Mesodermal cell (in vitro differentiated cells): Measurements from ENCODE around the gene CCT6B.

Source experiments
- H3K27ac ChIP-seq: 2 replicates; pipeline ENCODE4 v1.7.0; 2013; ENCODE audit warnings: mild to moderate bottlenecking, low read depth, low read length, moderate library complexity; ENCODE audit not compliant: severe bottlenecking
- H3K36me3 ChIP-seq: 2 replicates; pipeline ENCODE4 v1.7.1; 2013; ENCODE audit warnings: mild to moderate bottlenecking, low read length, moderate library complexity; ENCODE audit not compliant: control insufficient read depth, insufficient read depth
- H3K4me1 ChIP-seq: one replicate; pipeline ENCODE4 v1.7.1; 2013; ENCODE audit warnings: mild to moderate bottlenecking, low read length; ENCODE audit not compliant: insufficient read depth, control insufficient read depth, poor library complexity, severe bottlenecking
- H3K4me3 ChIP-seq: 2 replicates; pipeline ENCODE4 v1.7.0; 2013; ENCODE audit warnings: low read length, control low read depth, mild to moderate bottlenecking; ENCODE audit not compliant: insufficient read depth, poor library complexity, severe bottlenecking; ENCODE audit errors: extremely low read depth
- H3K9me3 ChIP-seq: 2 replicates; pipeline ENCODE4 v1.7.1; 2013; ENCODE audit warnings: mild to moderate bottlenecking, low read length, moderate library complexity; ENCODE audit not compliant: control insufficient read depth
- WGBS, 2 experiments: methylation state at CpG; one replicate each; pipeline ENCODE4 v1.1.5; 2013; ENCODE audit warnings: missing lambda C conversion rate in 2 of 2; ENCODE audit not compliant: insufficient coverage in 2 of 2; 5-methylcytosine and 5-hydroxymethylcytosine counted together

The CCT6B gene

GRCh38 chr17:34916120-34916519, 45.1 kb downstream of the CCT6B start:
- no peak overlapping the region for H3K4me3 ChIP-seq
- H3K9me3 ChIP-seq, result no peaks in the 10 kb centered on the region
- H3K27ac ChIP-seq, result no peak overlapping the region
- no peaks in the 10 kb centered on the region for H3K4me1 ChIP-seq
- no peaks in the 10 kb centered on the region for H3K36me3 ChIP-seq
- WGBS, 2 experiments, result no CpG with 5 or more reads among the region's 2 CpGs

GRCh38 chr17:34913001-34913400, 48.3 kb downstream of the CCT6B start:
- Histone ChIP-seq H3K9me3 (no peaks in the 10 kb centered on the region), H3K36me3 (no peaks in the 10 kb centered on the region), H3K4me3 (no peak overlapping the region), H3K4me1 (no peaks in the 10 kb centered on the region), H3K27ac (no peak overlapping the region)
- 60% methylated on average over 1 of the region's 1 CpG; no CpG with 5 or more reads in 1 of the 2 experiments for WGBS, 2 experiments

- no peaks in the 10 kb centered on the region for H3K4me1 ChIP-seq
- no peaks in the 10 kb centered on the region for H3K9me3 ChIP-seq
- 87 to 90% methylated on average over 3 to 4 of the region's 5 CpGs for WGBS, 2 experiments
- H3K27ac ChIP-seq, result no peak overlapping the region
- no peak overlapping the region for H3K4me3 ChIP-seq
- H3K36me3 ChIP-seq, result no peaks in the 10 kb centered on the region
Measured at GRCh38 chr17:34909040-34909439, 52.2 kb downstream of the CCT6B start.

GRCh38 chr17:34902831-34903547, 58.3 kb downstream of the CCT6B start:
- Histone ChIP-seq H3K27ac (no peak overlapping the region), H3K4me3 (no peak overlapping the region), H3K36me3 (no peaks in the 10 kb centered on the region), H3K4me1 (no peaks in the 10 kb centered on the region), H3K9me3 (no peaks in the 10 kb centered on the region)
- WGBS, 2 experiments, result no CpG with 5 or more reads among the region's 4 CpGs

GRCh38 chr17:34899643-34900291, 61.5 kb downstream of the CCT6B start:
- no peak overlapping the region for H3K27ac ChIP-seq
- H3K4me3 ChIP-seq, result no peak overlapping the region
- no peaks in the 10 kb centered on the region for H3K4me1 ChIP-seq
- H3K9me3 ChIP-seq, result no peaks in the 10 kb centered on the region
- H3K36me3 ChIP-seq, result no peaks in the 10 kb centered on the region
- 67 to 80% methylated on average over 3 to 4 of the region's 6 CpGs for WGBS, 2 experiments

- 29 to 44% methylated on average over 3 to 5 of the region's 5 CpGs for WGBS, 2 experiments
- H3K36me3 ChIP-seq, result no peaks in the 10 kb centered on the region
- H3K27ac ChIP-seq, result no peak overlapping the region
- H3K4me1 ChIP-seq, result no peaks in the 10 kb centered on the region
- no peak overlapping the region for H3K4me3 ChIP-seq
- no peaks in the 10 kb centered on the region for H3K9me3 ChIP-seq
Measured at GRCh38 chr17:34895383-34895782, 65.9 kb downstream of the CCT6B start.

GRCh38 chr17:34894964-34895363, 66.3 kb downstream of the CCT6B start:
- WGBS, 2 experiments, result 85% methylated on average over 3 of the region's 4 CpGs; no CpG with 5 or more reads in 1 of the 2 experiments
- H3K4me1 ChIP-seq, result no peaks in the 10 kb centered on the region
- H3K36me3 ChIP-seq, result no peaks in the 10 kb centered on the region
- no peak overlapping the region for H3K4me3 ChIP-seq
- H3K9me3 ChIP-seq, result no peaks in the 10 kb centered on the region
- no peak overlapping the region for H3K27ac ChIP-seq

- H3K27ac ChIP-seq, result no peak overlapping the region
- H3K9me3 ChIP-seq, result no peaks in the 10 kb centered on the region
- 50 to 53% methylated on average over 4 to 7 of the region's 9 CpGs for WGBS, 2 experiments
- no peaks in the 10 kb centered on the region for H3K4me1 ChIP-seq
- no peak overlapping the region for H3K4me3 ChIP-seq
- H3K36me3 ChIP-seq, result no peaks in the 10 kb centered on the region
Measured at GRCh38 chr17:34892461-34893249, 68.6 kb downstream of the CCT6B start.

- Histone ChIP-seq H3K4me1 (no peaks in the 10 kb centered on the region), H3K27ac (no peak overlapping the region), H3K4me3 (no peak overlapping the region), H3K9me3 (no peaks in the 10 kb centered on the region), H3K36me3 (no peaks in the 10 kb centered on the region)
- 53 to 56% methylated on average over 1 to 7 of the region's 7 CpGs for WGBS, 2 experiments
Measured at GRCh38 chr17:34886831-34887230, 74.4 kb downstream of the CCT6B start.

- WGBS, 2 experiments, result no CpG with 5 or more reads among the region's 2 CpGs
- H3K4me1 ChIP-seq, result no peaks in the 10 kb centered on the region
- H3K36me3 ChIP-seq, result no peaks in the 10 kb centered on the region
- H3K27ac ChIP-seq, result no peak overlapping the region
- H3K4me3 ChIP-seq, result no peak overlapping the region
- H3K9me3 ChIP-seq, result no peaks in the 10 kb centered on the region
Measured at GRCh38 chr17:34885076-34885475, 76.2 kb downstream of the CCT6B start.
